ENCODE data around the gene HNF4A.

- TF ChIP-seq CTCF (IDR thresholded peaks at IDR 0.05) (no peak), POLR2A (IDR thresholded peaks at IDR 0.05) (no peak), POLR2AphosphoS5 (IDR thresholded peaks at IDR 0.05; ENCODE audit: insufficient read depth in 1 of 2, low read depth in 1 of 2) (no peak)
Observed at GRCh38 chr20:44439318-44439717, 83.8 kb downstream of the HNF4A start.
